HUES6 (cell line): Measurements from ENCODE around the gene TMEM63B.

Source experiments
- H3K27ac ChIP-seq: 2 replicates; pipeline ENCODE4 v1.7.0; 2013; ENCODE audit warnings: low read depth, mild to moderate bottlenecking, low read length, inconsistent platforms
- H3K27me3 ChIP-seq: 2 replicates; pipeline ENCODE4 v1.6.1; 2013; ENCODE audit warnings: low read length; ENCODE audit not compliant: control insufficient read depth, insufficient read depth
- H3K36me3 ChIP-seq: 2 replicates; pipeline ENCODE4 v1.6.1; 2013; ENCODE audit warnings: low read length; ENCODE audit not compliant: control insufficient read depth, insufficient read depth
- H3K4me1 ChIP-seq: 2 replicates; pipeline ENCODE4 v1.6.1; 2013; ENCODE audit warnings: low read length; ENCODE audit not compliant: control insufficient read depth, insufficient read depth
- H3K4me3 ChIP-seq: 2 replicates; pipeline ENCODE4 v1.5.1; 2013; ENCODE audit warnings: low read depth, low read length
- H3K9ac ChIP-seq: one replicate; pipeline ENCODE4 v1.6.1; 2013; ENCODE audit warnings: mild to moderate bottlenecking, low read length
- H3K9me3 ChIP-seq: 2 replicates; pipeline ENCODE4 v1.6.1; 2013; ENCODE audit warnings: low read depth, low read length; ENCODE audit not compliant: control insufficient read depth, insufficient read depth

The TMEM63B gene

DNA sequence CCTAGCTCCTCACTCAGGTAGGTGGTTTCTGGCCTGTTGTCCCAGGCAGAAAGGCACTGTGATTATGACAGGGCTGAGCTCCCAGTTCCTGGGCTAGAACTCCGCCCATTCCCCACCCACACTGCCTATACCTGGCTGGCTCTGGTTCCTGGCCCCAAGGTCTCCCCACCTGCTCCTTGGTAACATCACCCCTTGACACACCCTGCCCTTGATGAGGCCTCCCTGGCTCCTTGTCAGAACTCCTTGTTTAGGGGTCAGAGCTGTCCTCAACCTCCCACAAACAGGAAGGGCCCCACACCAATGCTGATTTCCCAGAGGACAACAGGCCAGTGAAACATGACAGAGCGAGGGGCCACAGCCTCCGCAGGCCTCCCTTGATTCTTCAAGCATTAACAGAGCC lies 73.8 kb downstream of the TMEM63B start:
- H3K4me3 ChIP-seq = no peak overlapping the region
- H3K36me3 ChIP-seq = no peaks in the 10 kb centered on the region
- H3K9me3 ChIP-seq = no peaks in the 10 kb centered on the region
- H3K27ac ChIP-seq = no peak overlapping the region
- no peaks in the 10 kb centered on the region for H3K27me3 ChIP-seq
- H3K4me1 ChIP-seq = peaks cover 38% of the 10 kb centered on the region
- H3K9ac ChIP-seq = no peak overlapping the region

- Histone ChIP-seq H3K9me3 (no peaks in the 10 kb centered on the region), H3K9ac (peak overlapping the region; percentile 27), H3K36me3 (no peaks in the 10 kb centered on the region), H3K27ac (peak overlapping the region; percentile 97), H3K4me1 (peaks cover 43% of the 10 kb centered on the region), H3K4me3 (no peak overlapping the region; the same call in 1 of the 2 replicates), H3K27me3 (no peaks in the 10 kb centered on the region)
These were observed 74.4 kb downstream of the TMEM63B start for GRCh38 chr6:44201638-44202303.

DNA sequence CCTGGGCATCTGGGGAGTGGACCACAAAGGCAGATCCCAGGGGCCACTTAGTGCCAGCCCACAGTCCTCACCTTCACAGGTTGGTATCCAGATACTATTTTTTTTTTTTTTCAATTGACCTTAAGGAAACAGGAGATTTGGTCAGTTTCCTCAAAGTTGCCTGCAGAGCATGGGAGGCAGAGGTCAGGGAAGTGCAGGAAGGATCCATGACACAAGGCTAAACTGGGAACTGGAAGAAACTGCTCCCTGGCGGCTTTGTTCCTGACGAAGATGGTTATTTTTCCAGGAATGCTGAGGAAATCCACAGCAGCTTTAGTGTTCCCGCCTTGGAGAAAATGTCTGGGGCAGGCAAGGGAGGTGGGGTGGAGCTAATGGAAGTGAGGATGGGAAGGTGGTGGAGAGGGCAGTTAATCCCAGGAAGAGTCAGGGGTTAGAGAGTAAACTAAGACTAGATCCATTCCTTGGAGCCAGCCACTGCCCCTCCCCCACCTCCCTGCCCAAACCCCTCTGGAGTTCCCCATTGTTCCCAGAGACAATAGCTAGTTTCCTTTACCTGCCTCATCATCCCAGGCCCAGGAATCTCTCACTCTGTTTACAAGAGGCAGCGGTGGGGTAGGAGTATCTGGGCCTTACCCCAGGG lies 75.1 kb downstream of the TMEM63B start:
- Histone ChIP-seq H3K9ac (peak overlapping the region; percentile 84), H3K9me3 (no peaks in the 10 kb centered on the region), H3K27me3 (no peaks in the 10 kb centered on the region), H3K4me3 (peak overlapping the region; percentile 4), H3K27ac (peak overlapping the region; percentile 97), H3K4me1 (peaks cover 50% of the 10 kb centered on the region), H3K36me3 (no peaks in the 10 kb centered on the region)

- Histone ChIP-seq H3K9ac (peak overlapping the region; percentile 84), H3K9me3 (no peaks in the 10 kb centered on the region), H3K4me3 (peak overlapping the region; percentile 4), H3K27me3 (no peaks in the 10 kb centered on the region), H3K36me3 (no peaks in the 10 kb centered on the region), H3K27ac (peak overlapping the region; percentile 97), H3K4me1 (peaks cover 50% of the 10 kb centered on the region)
These were observed 75.8 kb downstream of the TMEM63B start for GRCh38 chr6:44202972-44203750.

- no peaks in the 10 kb centered on the region for H3K9me3 ChIP-seq
These were observed 76.6 kb downstream of the TMEM63B start for GRCh38 chr6:44203955-44204354.

More at GRCh38 chr6:44203955-44204354, 76.6 kb downstream of the TMEM63B start:
- Histone ChIP-seq H3K4me3 (no peak overlapping the region), H3K9ac (no peak overlapping the region), H3K36me3 (no peaks in the 10 kb centered on the region), H3K27me3 (no peaks in the 10 kb centered on the region), H3K27ac (no peak overlapping the region), H3K4me1 (peaks cover 53% of the 10 kb centered on the region)
